Endothelial cell of umbilical vein (primary cell): ENCODE results near the gene CBFB. TPM values are rescaled to one million over a fixed set of nuclear protein-coding genes. Genes with fewer than 3 reads are reported as not detected.

Source experiments
- BruUV-seq: library from RNA; stranded (reverse); fragments of 400-500 nt; replicated peaks from 2 replicates; lab custom pipeline; 2021; lab: Mats Ljungman, UMichigan
- CTCF ChIA-PET: fragments of 300-600, 350-600 bp; sonication (Branson Sonifier 250); formaldehyde crosslinking; loops from one replicate; lab custom pipeline; 2021; ENCODE audit warnings: antibody characterized with exemption, inconsistent platforms; lab: Charles Lee
- POLR2A ChIA-PET: fragments of 300-600, 350-600 bp; sonication (Branson Sonifier 250); formaldehyde crosslinking; loops from one replicate; lab custom pipeline; 2021; ENCODE audit warnings: antibody characterized with exemption, inconsistent platforms; lab: Charles Lee
- DNase-seq: peaks from one replicate; pipeline ENCODE4 v3.0.0-alpha.2; 2011; ENCODE audit warnings: low read depth, low spot score
- FAIRE-seq: peaks from 2 replicates; lab custom pipeline; 2011; peaks lifted over from hg19 to GRCh38; lab: Jason Lieb, UNC
- H2AFZ ChIP-seq: 2 replicates; pipeline ENCODE4 v1.6.0; 2012; ENCODE audit warnings: low read depth, low read length, control low read depth, inconsistent platforms
- H3K27ac ChIP-seq: 2 replicates; pipeline ENCODE4 v1.5.1; 2011; ENCODE audit warnings: low read depth, mild to moderate bottlenecking, control low read depth, low read length, moderate library complexity; ENCODE audit not compliant: insufficient read depth
- H3K27me3 ChIP-seq, 2 experiments: 2 replicates each; pipeline versions ENCODE4 v1.6.0 to v1.6.1; 2011; ENCODE audit warnings: low read length in 2 of 2, mixed read lengths in 1 of 2; ENCODE audit not compliant: control insufficient read depth in 2 of 2, insufficient read depth in 2 of 2
- H3K36me3 ChIP-seq, 2 experiments: 2 replicates in 1 of 2; 3 replicates in 1 of 2; pipeline ENCODE4 v1.5.1; 2011; ENCODE audit warnings: low read length in 2 of 2, mild to moderate bottlenecking in 1 of 2, moderate library complexity in 1 of 2; ENCODE audit not compliant: control insufficient read depth in 2 of 2, insufficient read depth in 2 of 2; ENCODE audit errors: extremely low read depth in 1 of 2
- H3K4me1 ChIP-seq: 3 replicates; pipeline ENCODE4 v1.5.1; 2011; ENCODE audit warnings: mild to moderate bottlenecking, low read length; ENCODE audit not compliant: control insufficient read depth, insufficient read depth; ENCODE audit errors: extremely low read depth
- H3K4me2 ChIP-seq: 2 replicates; pipeline ENCODE4 v1.6.1; 2011; ENCODE audit warnings: low read length, control low read depth, mixed read lengths; ENCODE audit not compliant: insufficient read depth
- H3K4me3 ChIP-seq, 3 experiments: fragments of 200-600 bp in 1 of 3; sonication (generic), shearing (Covaris generic) in 1 of 3; replicated peaks in 1 of 3; 2 replicates each; pipeline ENCODE4 v1.5.1; 2011 to 2016; ENCODE audit warnings: control low read depth in 3 of 3, low read length in 3 of 3, mild to moderate bottlenecking in 2 of 3, inconsistent platforms in 1 of 3, low read depth in 1 of 3, moderate library complexity in 1 of 3; ENCODE audit not compliant: insufficient read depth in 1 of 3
- H3K79me2 ChIP-seq: 2 replicates; pipeline ENCODE4 v1.6.0; 2012; ENCODE audit warnings: low read length, inconsistent platforms; ENCODE audit not compliant: control insufficient read depth, insufficient read depth
- H3K9ac ChIP-seq: replicated peaks from 2 replicates; pipeline ENCODE3; 2011; ENCODE audit warnings: low read length, control low read depth; ENCODE audit not compliant: insufficient read depth; ENCODE audit errors: extremely low read depth
- H3K9me1 ChIP-seq: replicated peaks from 3 replicates; pipeline ENCODE4 v1.6.0; 2011; ENCODE audit warnings: mild to moderate bottlenecking, low read length; ENCODE audit not compliant: control insufficient read depth, insufficient read depth; ENCODE audit errors: extremely low read depth
- H3K9me3 ChIP-seq: replicated peaks from 2 replicates; pipeline ENCODE4 v1.5.1; 2012; ENCODE audit warnings: low read length, inconsistent platforms; ENCODE audit not compliant: control insufficient read depth, insufficient read depth
- H4K20me1 ChIP-seq: replicated peaks from 2 replicates; pipeline ENCODE3; 2011; ENCODE audit warnings: mild to moderate bottlenecking, low read length; ENCODE audit not compliant: control insufficient read depth, insufficient read depth; ENCODE audit errors: extremely low read depth
- CTCF ChIP-seq, 2 donors: IDR thresholded peaks; 1 replicate in 1 of 2; 2 replicates in 1 of 2; pipeline ENCODE4 v1.5.1; 2011; ENCODE audit warnings: low read length in 2 of 2, mild to moderate bottlenecking in 2 of 2, moderate library complexity in 2 of 2, control low read depth in 1 of 2, inconsistent platforms in 1 of 2, low read depth in 1 of 2; ENCODE audit not compliant: insufficient read depth in 1 of 2; ENCODE audit errors: extremely low read depth in 1 of 2
- EZH2 ChIP-seq: IDR thresholded peaks from 2 replicates; pipeline ENCODE4 v1.6.1; 2012; ENCODE audit warnings: borderline replicate concordance, low read depth, mild to moderate bottlenecking, moderate library complexity, low read length, inconsistent platforms; ENCODE audit not compliant: severe bottlenecking
- FOS ChIP-seq: IDR thresholded peaks from 2 replicates; pipeline ENCODE4 v1.6.1; 2011; ENCODE audit warnings: mild to moderate bottlenecking, low read length, moderate library complexity, borderline replicate concordance; ENCODE audit not compliant: insufficient read depth
- GATA2 ChIP-seq: IDR thresholded peaks from 2 replicates; pipeline ENCODE4 v1.7.0; 2011; ENCODE audit warnings: low read depth, mild to moderate bottlenecking, moderate library complexity, mixed read lengths, low read length; ENCODE audit not compliant: insufficient read length, insufficient read depth
- JUN ChIP-seq: IDR thresholded peaks from 2 replicates; pipeline ENCODE4 v1.6.1; 2011; ENCODE audit warnings: borderline replicate concordance, low read depth; ENCODE audit not compliant: insufficient read length, insufficient read depth
- MAX ChIP-seq: IDR thresholded peaks from 2 replicates; pipeline ENCODE4 v1.6.1; 2011; ENCODE audit not compliant: insufficient read depth, insufficient read length
- MYC ChIP-seq: IDR thresholded peaks from one replicate; pipeline ENCODE4 v1.6.1; 2011; ENCODE audit warnings: mild to moderate bottlenecking, low read depth, low read length
- POLR2A ChIP-seq: IDR thresholded peaks from 2 replicates; pipeline ENCODE4 v1.6.1; 2012; ENCODE audit warnings: low read depth, mild to moderate bottlenecking, control low read depth, low read length
- POLR2AphosphoS5 ChIP-seq: IDR thresholded peaks from 2 replicates; pipeline ENCODE4 v1.6.1; 2012; ENCODE audit warnings: low read depth, mild to moderate bottlenecking, control low read depth, low read length, moderate library complexity; ENCODE audit not compliant: insufficient read depth
- dilution Hi-C: fragments of 300-500 bp; cut with MboI; formaldehyde crosslinking; loops from one replicate; pipeline ENCODE4 v1.15.0; 2019; ENCODE audit warnings: low sequenced_read_pairs; ENCODE audit not compliant: extremely low pct_ligation_motif_present
- intact Hi-C: fragments of 100-400 bp; cut with micrococcal nuclease; formaldehyde crosslinking; loops from one replicate; pipeline ENCODE4 v1.10.0; 2022
- polyA plus RNA-seq, 4 experiments: library from polyadenylated mRNA; depleted of rRNA in 3 of 4; stranded (reverse) in 3 of 4; unstranded in 1 of 4; fragments of >200 nt; gene quantifications; 2 replicates each; pipeline versions ENCODE4 v1.2.1 to v1.2.3, GENCODE V29; 2011 to 2012; ENCODE audit warnings: missing spikeins in 1 of 4
- total RNA-seq: library from RNA; stranded (reverse); gene quantifications from 2 replicates; pipeline ENCODE4 v1.2.3, GENCODE V29; 2021

Gene CBFB
- total and polyA plus RNA-seq, 2 donors (not counting 3 experiments of a cell fraction or from before 2014, with no cell fraction given) = 27.8 to 103 TPM

GRCh38 chr16:67011274-67011673, 17.7 kb upstream of the CBFB start:
- BruUV-seq = no TSS peak
- H3K36me3 ChIP-seq = no peaks in the 10 kb centered on the region
- DNase-seq = no peak
- no peak overlapping the region for H2AFZ ChIP-seq
- no peaks in the 10 kb centered on the region for H3K79me2 ChIP-seq
- intact Hi-C loops = loop anchor here (5.0 kb wide), 1 partner anchor 34 kb away; no protein-coding TSS in a partner anchor
- H3K9ac ChIP-seq = no peak overlapping the region
- H4K20me1 ChIP-seq = no peaks in the 10 kb centered on the region
- TF ChIP-seq MYC (no peak), MAX (no peak), JUN (no peak), EZH2 (no peak), POLR2A (no peak)
- no peak for FAIRE-seq
- dilution Hi-C loops = no loop called here
- no peaks in the 10 kb centered on the region for H3K4me1 ChIP-seq
- no peak overlapping the region for H3K4me2 ChIP-seq
- no peaks in the 10 kb centered on the region for H3K9me3 ChIP-seq
- no peaks in the 10 kb centered on the region for H3K27me3 ChIP-seq
- CTCF ChIA-PET = interaction anchor here (1.0 to 4.0 kb wide), 5 partner anchors 19 to 174 kb away, joined by 3 to 48 read pairs (median 5); partner anchors contain the start of gene B3GNT9
- no peak overlapping the region for H3K4me3 ChIP-seq
- no peaks in the 10 kb centered on the region for H3K9me1 ChIP-seq
- POLR2A ChIA-PET = no interaction called here
- H3K27ac ChIP-seq = no peak overlapping the region

- intact Hi-C loops (loop anchor here (5.0 kb wide), 1 partner anchor 36 kb away; no protein-coding TSS in a partner anchor), dilution Hi-C loops (no loop called here)
- peak overlapping the region; percentile 32 for H2AFZ ChIP-seq
- H3K9ac ChIP-seq = peak overlapping the region; percentile 38
- no peaks in the 10 kb centered on the region for H3K27me3 ChIP-seq
- no peaks in the 10 kb centered on the region for H3K9me3 ChIP-seq
- TF ChIP-seq GATA2 = no peak
- no peak for TF ChIP-seq POLR2AphosphoS5
- no peak for TF ChIP-seq FOS
- TF ChIP-seq JUN = no peak
- no peak for TF ChIP-seq MAX
- TF ChIP-seq CTCF (IDR thresholded peaks at IDR 0.05; ENCODE audit: extremely low read depth in 1 of 2, insufficient read depth in 1 of 2, low read depth in 1 of 2, low read length in 2 of 2) = no peak
- no peak for TF ChIP-seq MYC
- no peak for TF ChIP-seq POLR2A
- no peak for TF ChIP-seq EZH2
- no peaks in the 10 kb centered on the region for H4K20me1 ChIP-seq
- CTCF ChIA-PET = interaction anchor here (1.0 to 4.0 kb wide), 14 partner anchors 13 to 172 kb away, joined by 3 to 48 read pairs (median 5); partner anchors contain the start of genes B3GNT9, FBXL8 and TRADD
- POLR2A ChIA-PET = interaction anchor here (0.6 kb wide), 1 partner anchor 14 kb away, joined by 3 read pairs; no protein-coding TSS in a partner anchor
- no TSS peak for BruUV-seq
- FAIRE-seq (no peak), DNase-seq (no peak)
- H3K4me1 ChIP-seq = no peaks in the 10 kb centered on the region
- H3K27ac ChIP-seq = no peak overlapping the region
- no peaks in the 10 kb centered on the region for H3K9me1 ChIP-seq
- no peaks in the 10 kb centered on the region for H3K36me3 ChIP-seq
- peak overlapping the region; percentile 37 for H3K4me2 ChIP-seq
- H3K4me3 ChIP-seq = peak overlapping the region in 2 of 3 experiments; percentile 33 to 38
- no peaks in the 10 kb centered on the region for H3K79me2 ChIP-seq
These were observed 15.6 kb upstream of the CBFB start for GRCh38 chr16:67013233-67013822.
